SK-N-SH (cell line): ENCODE measurements around the gene DIP2A. TPM values are rescaled to one million over a fixed set of nuclear protein-coding genes. Genes with fewer than 3 reads are reported as not detected.
A peak's percentile ranks its signal among the peaks of the same experiment; 100 is the strongest.

Source experiments
- CTCF ChIA-PET: fragments of 300-600, 350-600 bp; formaldehyde crosslinking; extraction: SDS; loops from one replicate; lab custom pipeline; 2021; lab: Yijun Ruan, JAX
- POLR2A ChIA-PET: fragments of 350-600 bp; sonication (Branson Sonifier 250); formaldehyde crosslinking; extraction: SDS; loops from one replicate; lab custom pipeline; 2020; ENCODE audit warnings: antibody characterized with exemption, inconsistent platforms; lab: Yijun Ruan, JAX
- DNase-seq: peaks from one replicate; pipeline ENCODE4 v3.0.0; 2012
- H2AFZ ChIP-seq: fragments of 200-600 bp; sonication (generic); 2 replicates; pipeline ENCODE4 v1.8.1; 2016; ENCODE audit warnings: antibody characterized with exemption, mild to moderate bottlenecking, low read depth
- H3F3A ChIP-seq: fragments of 200-600 bp; sonication (generic); replicated peaks from 2 replicates; pipeline ENCODE3; 2016; ENCODE audit warnings: antibody characterized with exemption, mild to moderate bottlenecking; ENCODE audit not compliant: insufficient read depth
- H3K27ac ChIP-seq, 2 experiments: fragments of 200-500 bp in 1 of 2; fragments of 200-600 bp in 1 of 2; sonication (Bioruptor generic) in 1 of 2; sonication (generic), shearing (Covaris generic) in 1 of 2; 2 replicates each; pipeline versions ENCODE4 v1.5.1 to v1.6.1; 2014 to 2016; ENCODE audit warnings: low read depth in 2 of 2, inconsistent platforms in 1 of 2, low read length in 1 of 2, mild to moderate bottlenecking in 1 of 2, mixed read lengths in 1 of 2
- H3K27me3 ChIP-seq: fragments of 200-600 bp; sonication (generic), shearing (Covaris generic); 2 replicates; pipeline ENCODE4 v1.6.1; 2016; ENCODE audit warnings: mixed run types; ENCODE audit not compliant: insufficient read depth
- H3K36me3 ChIP-seq, 2 experiments: fragments of 200-500 bp in 1 of 2; fragments of 200-600 bp in 1 of 2; sonication (Bioruptor generic) in 1 of 2; sonication (generic) in 1 of 2; replicated peaks in 1 of 2; 2 replicates each; pipeline versions ENCODE3 to v1.5.1; 2014 to 2016; ENCODE audit warnings: low read length in 1 of 2, mild to moderate bottlenecking in 1 of 2; ENCODE audit not compliant: insufficient read depth in 2 of 2, control insufficient read depth in 1 of 2
- H3K4me1 ChIP-seq, 2 experiments: fragments of 200-500 bp in 1 of 2; fragments of 200-600 bp in 1 of 2; sonication (Bioruptor generic) in 1 of 2; sonication (generic), shearing (Covaris generic) in 1 of 2; 2 replicates each; pipeline versions ENCODE4 v1.5.1 to v1.6.1; 2014 to 2016; ENCODE audit warnings: low read depth in 1 of 2, low read length in 1 of 2, mixed run types in 1 of 2; ENCODE audit not compliant: insufficient read depth in 2 of 2, control insufficient read depth in 1 of 2
- H3K4me2 ChIP-seq: fragments of 200-600 bp; sonication (generic), shearing (Covaris generic); 2 replicates; pipeline ENCODE4 v1.6.1; 2017; ENCODE audit warnings: mixed run types
- H3K4me3 ChIP-seq, 2 experiments: fragments of 200-500 bp in 1 of 2; fragments of 200-600 bp in 1 of 2; sonication (Bioruptor generic) in 1 of 2; sonication (generic), shearing (Covaris generic) in 1 of 2; 2 replicates each; pipeline versions ENCODE4 v1.5.1 to v1.8.1; 2014 to 2016; ENCODE audit warnings: low read depth in 2 of 2, inconsistent platforms in 1 of 2, low read length in 1 of 2, mild to moderate bottlenecking in 1 of 2, mixed read lengths in 1 of 2, moderate library complexity in 1 of 2
- H3K79me2 ChIP-seq: fragments of 200-600 bp; sonication (generic); 2 replicates; pipeline ENCODE4 v1.8.1; 2017; ENCODE audit warnings: mild to moderate bottlenecking; ENCODE audit not compliant: insufficient read depth
- H3K9ac ChIP-seq: fragments of 200-600 bp; sonication (generic); 2 replicates; pipeline ENCODE4 v1.6.1; 2017; ENCODE audit warnings: mixed run types
- H3K9me2 ChIP-seq: fragments of 200-600 bp; sonication (generic); 2 replicates; pipeline ENCODE4 v1.6.1; 2017; ENCODE audit warnings: mixed run types
- H3K9me3 ChIP-seq: fragments of 200-600 bp; sonication (generic); 2 replicates; pipeline ENCODE4 v1.6.1; 2017; ENCODE audit warnings: mixed run types, mild to moderate bottlenecking, moderate library complexity
- H4K20me1 ChIP-seq: fragments of 200-600 bp; sonication (generic); 2 replicates; pipeline ENCODE4 v1.6.1; 2017; ENCODE audit warnings: mild to moderate bottlenecking, mixed run types; ENCODE audit not compliant: insufficient read depth
- EP300 ChIP-seq, 2 experiments: IDR thresholded peaks; 2 replicates each; pipeline versions ENCODE4 v1.4.0 to v1.6.1; 2012; ENCODE audit warnings: borderline replicate concordance in 1 of 2, low read depth in 1 of 2, low read length in 1 of 2
- MAX ChIP-seq: IDR thresholded peaks from 2 replicates; pipeline ENCODE4 v1.4.0; 2012; ENCODE audit warnings: low read depth
- NFIC ChIP-seq: IDR thresholded peaks from 2 replicates; pipeline ENCODE4 v1.4.0; 2012; ENCODE audit warnings: borderline replicate concordance
- PBX3 ChIP-seq: IDR thresholded peaks from 2 replicates; pipeline ENCODE4; 2012
- RAD21 ChIP-seq: IDR thresholded peaks from 2 replicates; pipeline ENCODE4 v1.6.1; 2012; ENCODE audit warnings: mild to moderate bottlenecking, low read length
- RFX5 ChIP-seq: IDR thresholded peaks from 2 replicates; pipeline ENCODE4 v1.6.1; 2012; ENCODE audit warnings: mild to moderate bottlenecking, improper control_type of control experiment, low read length
- SIN3A ChIP-seq: IDR thresholded peaks from 2 replicates; pipeline ENCODE4 v1.6.1; 2012; ENCODE audit warnings: low read depth, mild to moderate bottlenecking, low read length, moderate library complexity, borderline replicate concordance
- TAF1 ChIP-seq: IDR thresholded peaks from 2 replicates; pipeline ENCODE4 v1.6.1; 2012; ENCODE audit warnings: low read depth, mild to moderate bottlenecking, low read length, moderate library complexity, borderline replicate concordance
- TCF12 ChIP-seq: IDR thresholded peaks from 2 replicates; pipeline ENCODE4 v1.4.0; 2012
- WGBS: methylation state at CpG from one replicate; pipeline ENCODE4 v1.1.6; 2017; ENCODE audit warnings: low lambda C conversion rate; 5-methylcytosine and 5-hydroxymethylcytosine counted together
- polyA plus RNA-seq, 3 experiments: library from polyadenylated mRNA; depleted of rRNA; stranded (reverse); fragments of >200 nt; gene quantifications; 2 replicates each; pipeline ENCODE4 v1.2.3, GENCODE V29; 2012

The DIP2A gene
- polyA plus RNA-seq, 1 of the 3 experiments (the other 2 are of a cell fraction) = 26.9 TPM

GRCh38 chr21:46452710-46453109 lies 6.0 kb upstream of the DIP2A start:
- TF ChIP-seq RAD21 = no peak
- Histone ChIP-seq H3K27ac (no peak overlapping the region), H3F3A (peaks cover 24% of the 10 kb centered on the region), H3K36me3 (peaks cover 3 to 8% of the 10 kb centered on the region in 2 experiments), H3K4me2 (no peak overlapping the region), H3K9me3 (no peaks in the 10 kb centered on the region), H3K4me1 (peaks cover 18 to 29% of the 10 kb centered on the region in 2 experiments; a peak in 3 of 4 replicates), H3K79me2 (peaks cover 58% of the 10 kb centered on the region), H3K9me2 (no peaks in the 10 kb centered on the region), H4K20me1 (no peaks in the 10 kb centered on the region), H2AFZ (no peak overlapping the region), H3K4me3 (no peak overlapping the region), H3K27me3 (no peaks in the 10 kb centered on the region), H3K9ac (no peak overlapping the region)
- no peak for DNase-seq
- CTCF ChIA-PET = interaction anchor here (1.0 kb wide), 1 partner anchor 310 kb away, joined by 3 read pairs; no protein-coding TSS in a partner anchor
- POLR2A ChIA-PET = no interaction called here
- 91% methylated on average over 5 of the region's 5 CpGs for WGBS

GRCh38 chr21:46454142-46454541 lies 4.5 kb upstream of the DIP2A start:
- peaks cover under 1 to 3% of the 10 kb centered on the region in 2 experiments for H3K36me3 ChIP-seq
- no peaks in the 10 kb centered on the region for H3K9me3 ChIP-seq
- ChIA-PET POLR2A (no interaction called here), CTCF (no interaction called here)
- H3K4me3 ChIP-seq = no peak overlapping the region
- H3K27ac ChIP-seq = peak overlapping the region; percentile 3 to 92; a peak in 3 of 4 replicates
- H4K20me1 ChIP-seq = no peaks in the 10 kb centered on the region
- no peak overlapping the region for H2AFZ ChIP-seq
- DNase-seq = no peak
- peak overlapping the region; percentile 98; the same call in 1 of the 2 replicates for H3K4me2 ChIP-seq
- H3K9me2 ChIP-seq = no peaks in the 10 kb centered on the region
- no peaks in the 10 kb centered on the region for H3K27me3 ChIP-seq
- peaks cover 24% of the 10 kb centered on the region for H3F3A ChIP-seq
- H3K79me2 ChIP-seq = peaks cover 54% of the 10 kb centered on the region
- 38% methylated on average over 3 of the region's 3 CpGs for WGBS
- no peak for TF ChIP-seq RFX5
- no peak for TF ChIP-seq TAF1
- TF ChIP-seq TCF12 = peak; percentile 14; the same call in 1 of the 2 replicates
- peak; percentile 84 for TF ChIP-seq NFIC
- peak; percentile 84 for TF ChIP-seq PBX3
- peak in 1 of 2 experiments; percentile 25; a peak in 1 of 4 replicates for TF ChIP-seq EP300 (IDR thresholded peaks at IDR 0.05; ENCODE audit: borderline replicate concordance in 1 of 2, low read depth in 1 of 2, low read length in 1 of 2)
- no peak for TF ChIP-seq SIN3A
- TF ChIP-seq MAX = no peak
- H3K4me1 ChIP-seq = peaks cover 20 to 29% of the 10 kb centered on the region in 2 experiments; a peak in 3 of 4 replicates
- H3K9ac ChIP-seq = no peak overlapping the region
